Midbrain (tissue), 1 donor: Measurements from ENCODE around the gene HPSE2.
A peak's percentile ranks its signal among the peaks of the same experiment; 100 is the strongest.
"Not testable (repeated sequence)": the region's sequence is repeated elsewhere in the genome, so short reads cannot be mapped to it uniquely, and the experiment has no call there.

ENCODE experiments used
- DNase-seq: peaks from one replicate; lab custom pipeline; 2025; lab: John Stamatoyannopoulos, UW

HPSE2 gene

DNA sequence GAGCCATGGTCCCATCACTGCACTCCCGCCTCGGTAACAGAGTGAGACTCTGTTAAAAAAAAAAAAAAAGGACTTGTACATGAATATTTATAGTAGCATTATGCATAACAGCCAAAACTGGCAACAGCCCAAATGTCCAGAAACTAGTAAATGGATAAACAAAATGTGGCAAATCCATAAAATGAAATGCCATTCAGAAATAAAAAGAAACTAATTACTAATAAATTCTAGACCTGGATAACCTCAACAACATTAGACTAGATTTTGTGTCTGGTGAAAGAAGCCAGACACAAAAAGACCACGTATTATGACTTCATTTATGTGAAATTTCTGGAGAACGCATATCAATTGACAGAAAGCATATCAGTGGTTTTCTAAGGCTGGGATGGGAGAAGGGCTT, 74.5 kb downstream of the HPSE2 start:
- DNase-seq = no peak

DNA sequence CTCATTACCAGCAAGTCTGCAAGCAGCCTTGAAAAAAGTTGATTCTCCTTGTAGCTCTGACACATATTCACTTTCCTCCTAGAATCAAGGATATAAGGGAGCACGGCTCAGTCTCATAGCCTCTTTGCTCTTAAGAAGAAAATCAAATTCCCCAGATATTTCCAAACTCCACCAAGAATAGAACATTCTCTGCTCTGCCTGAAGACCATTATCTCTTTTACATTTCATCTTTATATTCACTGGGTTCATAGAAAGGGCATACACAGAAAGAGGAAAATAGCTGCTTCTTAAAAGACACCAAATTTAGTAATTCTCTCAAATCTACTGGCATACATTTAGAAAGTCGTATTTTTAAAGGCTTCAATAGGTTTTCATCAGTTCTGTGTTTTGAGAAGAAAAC, 92.0 kb downstream of the HPSE2 start:
- no peak for DNase-seq

DNA sequence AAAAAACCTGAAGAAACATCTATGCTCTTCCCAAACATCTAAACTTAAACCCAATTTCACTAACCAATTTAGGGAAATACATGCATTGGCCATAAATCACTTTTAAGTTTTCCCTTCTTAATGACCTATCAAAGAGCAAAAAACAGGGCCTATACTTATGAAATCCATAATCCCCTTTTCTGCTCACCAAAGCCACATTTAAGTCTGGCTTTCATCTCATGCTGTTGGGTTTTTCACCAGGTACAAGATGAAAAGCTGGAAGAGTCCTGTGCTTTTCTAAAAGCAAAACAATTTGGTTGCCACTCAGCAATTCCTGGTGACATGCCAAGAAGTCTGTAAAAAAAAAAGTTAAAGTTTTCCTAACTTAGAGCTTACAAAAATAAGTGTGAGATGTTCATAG, 92.6 kb downstream of the HPSE2 start:
- peak; percentile 4 for DNase-seq

DNA sequence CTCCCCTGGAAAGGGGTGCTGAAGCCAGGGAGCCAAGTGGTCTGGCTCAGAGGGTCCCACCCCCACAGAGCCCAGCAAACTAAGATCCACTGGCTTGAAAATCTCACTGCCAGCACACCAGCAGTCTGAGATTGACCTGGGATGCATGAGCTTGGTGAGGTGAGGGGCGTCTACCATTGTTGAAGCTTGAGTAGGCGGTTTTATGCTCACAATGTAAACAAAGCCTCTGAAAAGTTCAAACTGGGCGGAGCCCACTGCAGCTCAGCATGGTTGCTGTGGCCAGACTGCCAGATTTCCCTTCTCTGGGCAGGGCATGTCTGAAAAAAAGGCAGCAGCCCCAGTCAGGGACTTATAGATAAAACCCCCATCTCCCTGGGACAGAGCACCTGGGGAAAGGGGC, 102.8 kb downstream of the HPSE2 start:
- not testable (repeated sequence) for DNase-seq

DNA sequence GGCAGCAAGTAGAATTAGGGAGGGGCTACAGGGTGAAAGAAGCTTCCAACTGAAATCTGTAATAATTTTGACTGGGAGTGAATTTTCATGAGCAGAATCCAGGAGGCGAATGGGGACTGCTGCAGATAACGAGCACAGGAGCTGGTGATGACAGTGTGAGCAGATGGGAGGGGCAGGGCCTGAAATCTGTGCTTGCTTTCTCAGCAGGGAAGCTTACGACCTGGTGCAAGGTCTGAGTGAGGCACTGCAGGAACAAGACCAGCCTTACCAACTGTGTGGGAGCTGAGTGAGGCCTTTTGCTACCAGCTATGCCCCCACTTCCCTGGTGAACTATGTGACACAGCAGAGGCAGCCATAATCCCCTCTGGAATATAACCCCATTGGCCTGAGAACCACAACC, 109.8 kb downstream of the HPSE2 start:
- DNase-seq = no peak

DNA sequence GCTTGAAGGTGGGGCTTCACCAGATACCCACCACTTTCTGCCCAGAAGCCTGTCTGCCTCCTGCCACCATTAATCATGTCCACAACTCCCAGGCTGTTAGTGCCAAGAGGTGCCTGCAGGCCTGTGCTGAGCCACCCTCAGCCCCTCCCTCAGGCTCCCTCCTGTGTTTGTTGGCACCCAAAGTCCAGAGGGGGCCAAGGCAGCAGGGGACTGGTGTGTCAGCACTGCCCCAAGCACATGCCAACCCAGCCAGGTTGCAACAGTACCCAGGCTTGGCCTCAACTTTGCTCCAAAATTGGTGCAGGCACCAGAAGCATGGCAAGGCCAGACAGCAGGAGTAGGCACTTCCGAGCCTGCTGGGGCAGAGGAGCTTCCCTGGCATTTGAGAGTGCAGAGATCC, 111.3 kb downstream of the HPSE2 start:
- DNase-seq = no peak

DNA sequence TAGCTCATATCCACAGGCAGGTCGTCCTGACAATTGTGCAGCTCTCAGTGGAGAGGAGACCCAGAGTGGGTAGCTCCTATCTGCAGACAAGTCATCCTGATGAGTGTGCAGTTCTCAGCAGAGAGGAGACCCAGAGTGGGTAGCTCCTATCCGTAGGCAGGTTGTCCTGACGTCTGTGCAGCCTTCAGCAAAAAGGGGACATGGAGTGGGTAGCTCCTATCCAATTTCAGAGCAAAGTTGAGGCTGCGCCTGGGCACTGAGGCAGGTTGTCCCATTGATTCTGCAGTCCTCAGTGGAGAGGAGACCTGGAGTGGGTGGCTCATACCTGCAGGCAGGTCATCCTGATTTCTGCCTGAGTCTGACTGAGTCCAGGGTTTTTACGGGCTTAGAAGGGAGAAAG, 111.8 kb downstream of the HPSE2 start:
- no peak for DNase-seq

DNA sequence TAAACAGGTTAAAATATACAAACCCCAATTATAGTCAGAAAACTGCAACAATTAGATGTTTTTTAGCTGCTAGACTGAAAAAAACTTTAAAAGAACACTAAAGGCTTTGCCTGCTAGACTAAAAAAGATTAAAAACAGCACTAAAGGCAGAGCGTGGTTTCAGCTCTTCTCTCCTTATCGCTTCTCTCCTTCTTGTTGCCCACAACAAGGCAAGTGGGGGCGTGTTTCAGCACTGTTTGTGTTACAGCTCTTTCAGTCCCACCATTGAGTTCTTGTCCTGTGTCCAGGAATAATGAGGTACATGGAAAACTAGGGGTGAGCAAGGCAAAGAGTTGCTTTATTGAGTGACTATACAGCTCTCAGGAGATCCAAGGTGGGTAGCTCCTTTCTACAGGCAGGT, 112.3 kb downstream of the HPSE2 start:
- no peak for DNase-seq

DNA sequence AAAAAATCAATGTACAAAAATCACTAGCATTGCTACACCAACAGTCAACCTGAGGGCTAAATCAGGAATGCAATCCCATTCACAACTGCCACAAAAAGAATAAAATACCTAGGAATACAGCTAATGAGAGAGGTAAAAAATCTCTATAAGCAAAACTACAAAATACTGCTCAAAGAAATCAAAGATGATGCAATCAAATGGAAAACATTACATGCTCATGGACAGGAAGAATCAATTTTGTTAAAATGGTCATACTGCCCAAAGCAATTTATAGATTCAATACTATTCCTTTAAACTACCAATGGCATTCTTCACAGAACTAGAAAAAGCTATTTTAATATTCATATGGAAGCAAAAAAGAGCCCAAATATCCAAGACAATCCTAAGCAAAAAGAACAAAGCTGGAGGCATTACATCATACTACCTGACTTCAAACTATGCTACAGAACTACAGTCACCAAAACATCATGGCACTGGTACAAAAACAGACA, 116.3 kb downstream of the HPSE2 start:
- no peak for DNase-seq

DNA sequence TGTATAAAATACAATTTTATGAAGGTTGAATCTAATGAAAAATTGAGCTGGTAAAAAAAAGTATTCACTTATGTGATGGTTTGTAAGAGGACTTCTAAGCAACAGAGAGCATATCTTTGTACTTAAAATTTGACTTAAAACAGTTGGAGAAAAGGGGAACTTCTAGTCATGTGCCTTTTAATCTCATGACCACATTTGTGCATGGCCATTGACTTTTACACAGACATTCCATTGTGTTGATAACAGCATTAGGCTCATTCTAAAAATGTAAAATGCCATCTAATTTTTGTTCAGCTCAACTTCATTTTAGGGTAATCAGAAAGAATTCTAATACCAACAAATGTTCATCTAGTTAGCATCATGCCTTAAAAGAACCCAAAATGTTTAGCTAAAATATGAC, 119.9 kb downstream of the HPSE2 start:
- no peak for DNase-seq

DNA sequence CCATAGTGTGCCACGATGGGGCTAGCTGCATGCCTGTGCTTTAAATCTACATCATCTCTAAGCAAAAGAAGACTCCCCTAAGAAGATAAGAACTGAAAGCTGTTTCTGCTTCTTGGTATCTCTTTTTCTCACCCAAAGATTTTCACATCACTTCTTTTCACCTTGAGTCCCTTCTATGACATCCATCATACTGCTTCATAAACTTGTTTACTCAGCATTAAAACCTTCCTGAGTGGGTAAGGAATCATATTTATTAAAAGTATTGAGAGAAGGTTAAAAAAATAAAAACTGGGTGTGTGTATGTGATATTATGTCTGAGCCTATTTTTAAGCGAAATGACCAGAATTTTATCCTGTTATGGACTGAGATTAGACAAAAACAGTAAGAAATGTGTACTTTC, 150.3 kb downstream of the HPSE2 start:
- DNase-seq = no peak

DNA sequence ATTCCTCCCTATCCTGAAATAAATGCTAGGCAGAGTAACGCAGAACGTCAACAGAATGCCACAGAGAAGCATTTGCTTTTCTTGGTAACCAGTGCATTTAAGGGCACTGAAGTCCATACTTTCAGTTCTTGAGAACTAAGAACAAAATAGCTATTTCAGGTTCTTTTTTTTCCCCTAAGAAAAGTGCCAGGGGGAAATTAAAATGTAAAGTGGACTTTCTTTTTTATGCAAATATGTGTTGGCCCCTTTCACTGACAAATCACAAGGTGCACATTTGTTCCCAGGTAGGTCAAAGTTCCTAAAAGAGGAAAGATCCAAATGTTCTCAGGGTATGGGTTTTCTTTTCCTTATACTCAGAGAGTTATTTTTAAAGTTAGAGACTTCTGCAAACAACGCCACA, 151.5 kb downstream of the HPSE2 start:
- peak; percentile 78 for DNase-seq

DNA sequence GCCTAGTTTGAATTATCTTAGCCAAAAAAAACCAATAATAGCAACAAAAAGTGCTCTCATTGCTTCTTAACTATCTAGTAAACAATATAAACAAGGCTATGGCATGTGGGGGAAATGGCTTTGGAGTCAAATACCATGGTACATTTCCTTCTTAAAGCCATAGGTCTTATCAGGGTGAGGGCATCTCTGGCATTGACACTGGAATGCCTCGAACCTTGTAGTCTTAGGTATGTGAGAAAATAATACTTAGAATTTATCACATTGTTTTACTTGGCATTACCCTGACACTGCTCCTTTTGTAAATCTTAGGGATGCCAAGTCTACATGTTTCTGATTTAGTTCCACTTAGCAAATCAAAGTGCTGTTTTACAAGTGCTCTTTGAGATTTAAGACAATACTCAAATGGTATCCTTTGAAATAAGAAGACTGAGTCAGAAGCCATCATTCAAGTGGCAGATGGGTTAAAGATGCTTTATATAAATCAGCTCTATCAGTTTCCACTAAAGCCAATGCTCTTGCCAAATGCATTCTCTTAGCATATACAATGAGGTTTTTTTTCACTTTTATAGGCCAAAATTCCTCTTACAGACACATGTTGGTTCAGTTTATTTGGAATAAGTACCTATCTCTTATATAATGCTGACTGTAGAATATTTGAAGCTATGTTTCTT, 155.2 kb downstream of the HPSE2 start:
- DNase-seq = no peak

DNA sequence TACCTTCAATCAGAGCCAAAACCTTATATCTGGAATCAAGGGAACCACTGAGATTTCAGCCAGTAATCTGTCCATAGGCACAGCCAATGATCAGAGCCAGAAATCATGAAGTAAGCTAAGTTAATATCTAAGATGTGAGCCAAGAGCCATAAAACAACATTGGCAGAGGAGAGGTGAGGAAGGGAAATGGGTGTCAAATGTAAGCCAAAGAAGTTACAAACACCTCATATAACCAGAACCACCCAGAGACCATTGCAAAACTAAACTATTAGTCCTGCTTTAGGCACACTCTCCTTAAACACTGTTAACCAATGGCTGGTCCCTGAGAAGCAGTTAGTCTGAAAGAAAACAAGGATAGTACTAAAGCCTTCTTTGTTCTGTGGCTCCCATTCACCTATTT, 173.1 kb downstream of the HPSE2 start:
- DNase-seq = no peak

DNA sequence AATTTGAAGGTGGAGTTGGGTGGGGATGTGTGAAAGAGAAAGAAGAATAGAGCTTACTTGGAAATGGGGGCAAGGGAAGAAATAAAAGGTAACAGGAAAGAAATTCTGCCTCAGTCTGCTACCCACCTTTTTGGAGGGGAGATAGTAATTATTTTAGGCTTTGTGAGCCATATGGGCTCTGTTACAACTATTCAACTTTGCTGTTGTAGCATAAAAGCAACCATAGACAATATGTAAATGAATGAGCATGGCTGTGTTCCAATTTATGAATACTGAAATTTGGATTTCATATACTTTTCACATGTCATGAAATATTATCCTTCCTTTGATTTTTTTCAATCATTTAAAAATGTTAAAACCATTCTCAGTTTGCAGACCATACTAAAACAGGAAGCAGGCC, 176.9 kb downstream of the HPSE2 start:
- DNase-seq = no peak

DNA sequence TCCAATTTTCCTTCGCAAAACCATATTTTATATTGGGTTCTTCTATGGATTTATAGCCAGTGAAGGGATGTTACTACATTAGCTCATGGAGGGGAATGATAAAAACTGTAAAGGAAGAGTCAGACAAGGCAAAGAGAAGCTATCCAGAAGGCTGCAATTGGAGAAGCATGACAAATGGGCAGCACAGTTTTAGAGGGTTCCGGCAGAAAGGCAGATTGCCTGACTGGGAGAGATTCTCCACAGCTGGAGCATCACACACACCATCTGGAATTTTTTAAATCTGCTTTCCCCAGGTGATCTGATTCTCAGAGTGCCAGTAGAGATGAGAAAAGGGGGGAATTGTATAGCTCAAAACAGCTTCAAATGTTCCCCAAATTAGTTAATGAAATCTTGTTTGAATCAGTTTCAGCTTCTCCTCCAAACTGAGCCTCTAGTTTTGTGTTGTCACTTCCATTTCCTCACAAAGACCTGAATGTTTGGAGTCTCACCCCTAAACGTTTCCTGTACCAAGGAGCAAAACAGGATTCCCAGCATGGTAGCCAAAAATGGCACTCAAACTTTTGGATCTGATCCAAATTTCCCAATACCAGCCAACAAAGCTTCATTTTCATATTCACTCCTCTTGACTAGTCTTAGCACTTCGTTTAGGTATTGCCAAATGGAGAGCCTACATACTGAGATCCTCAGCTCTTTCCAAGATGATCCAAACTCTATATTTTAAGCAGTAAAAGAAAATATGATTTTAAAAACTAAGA, 177.5 kb downstream of the HPSE2 start:
- DNase-seq = no peak

DNA sequence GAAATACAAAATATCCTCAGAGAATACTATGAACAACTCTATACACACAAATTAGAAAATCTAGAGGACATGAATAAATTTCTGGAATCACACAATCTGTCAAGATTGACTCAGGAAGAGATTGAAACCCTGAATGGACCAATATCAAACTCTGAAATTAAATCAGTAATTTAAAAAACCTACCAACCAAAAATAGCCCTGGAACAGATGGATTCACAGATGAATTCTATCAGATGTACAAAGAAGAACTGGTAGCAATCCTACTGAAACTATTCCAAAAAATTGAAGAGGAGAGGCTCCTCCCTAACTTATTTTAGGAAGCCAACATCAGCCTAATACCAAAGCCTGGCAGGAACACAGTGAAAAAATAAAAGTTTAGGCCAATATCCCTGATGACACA, 190.0 kb downstream of the HPSE2 start:
- DNase-seq = no peak

DNA sequence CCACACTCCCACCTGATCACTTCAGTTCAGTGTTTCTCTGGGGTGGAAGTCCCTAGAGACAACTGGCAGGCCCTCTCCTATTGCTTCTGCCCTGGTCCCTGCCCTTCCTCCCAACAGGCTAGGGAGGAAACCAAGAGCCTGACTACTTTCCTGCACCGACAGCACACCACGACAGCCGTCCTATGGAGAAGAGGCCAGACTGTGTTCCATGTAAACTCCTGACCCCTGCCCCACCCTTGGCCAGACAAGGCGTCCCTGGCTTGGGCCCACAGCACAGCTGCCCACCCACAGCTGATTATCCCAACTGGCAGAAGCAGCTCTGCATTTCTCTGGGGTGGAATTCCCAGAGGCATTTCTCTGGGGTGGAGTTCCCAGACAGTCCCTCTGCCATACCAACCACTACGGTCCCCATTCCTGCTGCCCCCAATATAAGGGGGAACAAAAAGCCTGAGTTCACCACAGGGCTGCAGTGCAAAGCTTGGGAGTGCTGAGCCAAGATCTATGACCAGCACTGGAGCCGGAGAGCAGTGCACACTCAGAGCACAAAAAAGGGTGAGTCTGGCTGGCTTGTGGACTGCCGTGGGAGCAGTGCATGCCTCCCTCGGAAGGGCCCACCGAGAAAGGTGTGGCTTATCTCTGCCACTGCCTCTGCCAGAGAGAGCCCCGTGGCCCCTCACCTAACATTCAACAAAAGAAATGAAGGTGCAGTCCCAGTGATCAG, 193.4 kb downstream of the HPSE2 start:
- no peak for DNase-seq

DNA sequence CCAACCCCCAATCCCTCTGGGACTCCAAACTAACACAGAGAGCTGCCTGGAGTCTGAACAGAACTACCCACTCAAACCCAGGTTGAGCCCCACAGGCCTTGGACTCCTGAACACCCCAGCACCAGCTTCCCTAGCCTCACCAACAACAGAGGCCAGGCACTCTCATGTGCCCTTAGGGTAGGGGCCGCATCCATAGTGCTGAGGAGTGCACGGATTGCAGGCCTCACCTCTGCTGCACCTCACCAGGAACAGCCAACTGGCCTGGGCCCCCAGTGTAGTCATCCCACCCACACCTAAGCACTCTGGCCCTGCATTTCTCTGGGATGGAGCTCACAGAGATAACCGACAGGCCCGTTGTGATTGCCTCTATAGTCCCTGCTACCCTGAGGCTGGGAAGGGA, 194.2 kb downstream of the HPSE2 start:
- no peak for DNase-seq

DNA sequence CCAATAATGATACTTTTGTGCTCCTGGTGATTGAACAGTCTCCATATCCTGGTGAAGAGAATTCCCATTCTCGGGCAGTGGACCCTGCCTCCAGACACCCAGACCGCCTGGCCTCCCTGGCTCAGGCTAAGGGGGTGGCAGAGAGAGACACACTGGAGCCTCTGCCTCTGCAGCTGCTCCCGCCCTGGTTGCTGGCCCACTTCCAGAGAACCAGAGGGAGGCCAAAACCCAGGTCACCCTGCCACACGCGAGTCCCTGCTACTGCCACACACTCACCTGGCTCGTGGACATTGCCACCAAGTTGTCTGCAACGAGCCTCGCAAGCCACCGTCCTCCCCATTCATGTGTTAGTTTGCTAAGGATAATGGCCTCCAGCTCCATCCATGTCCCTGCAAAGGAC, 221.8 kb downstream of the HPSE2 start:
- DNase-seq = no peak

DNA sequence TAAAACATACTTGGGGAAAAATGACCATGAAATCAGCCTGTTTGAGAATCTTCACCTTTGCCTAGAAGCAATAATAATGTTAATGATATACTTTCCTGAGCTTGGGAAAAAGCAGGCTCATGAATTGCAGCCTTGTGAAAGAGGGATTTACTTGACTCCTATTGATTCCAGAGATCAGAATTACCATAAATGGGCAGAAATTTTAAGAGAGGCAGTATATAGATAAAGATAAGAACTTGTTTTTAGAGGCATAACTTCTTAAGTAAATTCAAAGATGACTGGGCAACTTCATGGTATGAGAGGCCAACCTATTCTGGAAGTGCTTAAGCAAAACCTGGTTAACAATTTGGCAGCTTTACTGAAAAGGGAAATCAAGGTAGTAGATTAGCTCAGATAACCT, 225.4 kb downstream of the HPSE2 start:
- DNase-seq = no peak

DNA sequence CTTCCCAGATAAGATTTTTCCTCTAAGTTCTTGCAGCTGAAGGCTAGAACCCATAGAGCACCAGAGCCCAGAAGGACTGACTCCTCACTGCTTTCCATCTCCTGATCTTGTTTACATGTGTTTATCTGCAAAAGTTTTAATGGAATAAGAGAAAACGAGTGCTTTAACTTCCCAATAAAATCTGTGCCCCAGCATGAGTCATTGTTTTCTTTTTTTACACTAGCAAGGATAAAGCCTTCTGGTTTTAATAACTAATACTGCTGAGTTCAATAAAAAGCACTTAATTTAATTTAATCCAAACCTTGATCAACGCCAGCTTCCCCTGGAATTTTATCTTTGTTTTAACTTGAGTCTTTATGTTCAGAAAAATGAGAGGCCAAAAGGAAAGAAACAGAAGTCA, 227.6 kb downstream of the HPSE2 start:
- no peak for DNase-seq

DNA sequence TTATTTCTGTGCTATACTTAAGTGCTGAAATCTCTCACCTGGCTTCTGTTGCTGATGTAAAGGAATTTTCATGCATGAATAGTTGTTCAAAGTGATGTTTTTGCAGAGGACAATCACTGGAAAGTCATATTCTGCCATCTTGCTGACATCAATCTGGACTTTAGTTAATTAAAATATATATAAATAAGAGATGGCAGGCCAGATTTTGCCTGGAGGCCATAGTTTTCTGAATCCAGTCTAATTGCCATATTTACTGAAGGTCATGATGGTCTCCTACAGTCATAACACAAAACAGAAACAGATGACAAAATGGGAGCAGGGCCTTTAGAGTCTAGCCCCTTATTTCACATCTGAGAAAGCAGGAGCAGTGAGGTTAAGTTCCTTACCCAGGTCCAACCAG, 228.2 kb downstream of the HPSE2 start:
- no peak for DNase-seq
